Uterus (tissue), 2 donors: ENCODE measurements around the gene SAMD4A.
A peak's percentile ranks its signal among the peaks of the same experiment; 100 is the strongest.

Experiments used
- CTCF ChIP-seq, 4 experiments: fragments of 200-600 bp in 2 of 4; fragments of 450-650 bp in 2 of 4; sonication (generic) in 2 of 4; IDR thresholded peaks; one replicate each; pipeline ENCODE4 v1.5.1; 2016 to 2019; ENCODE audit warnings: antibody characterized with exemption in 4 of 4, mild to moderate bottlenecking in 2 of 4, moderate library complexity in 1 of 4
- POLR2A ChIP-seq, 2 donors: fragments of 450-650 bp; IDR thresholded peaks; one replicate each; pipeline ENCODE4 v1.6.1; 2016; ENCODE audit warnings: antibody characterized with exemption in 2 of 2, mild to moderate bottlenecking in 1 of 2, moderate library complexity in 1 of 2

- peak; percentile 10 to 65 for TF ChIP-seq POLR2A (IDR thresholded peaks at IDR 0.05)
- peak in 2 of 4 experiments; percentile 13 to 29 for TF ChIP-seq CTCF (IDR thresholded peaks at IDR 0.05)
Observed at GRCh38 chr14:54564868-54565784, 1.8 kb upstream of the SAMD4A start.
